SK-N-DZ (cell line): Measurements from ENCODE around the gene SYT4.

Source experiments
- DNase-seq: peaks from one replicate; pipeline ENCODE4 v3.0.0-alpha.2; 2015; ENCODE audit warnings: low spot score

The SYT4 gene

DNA sequence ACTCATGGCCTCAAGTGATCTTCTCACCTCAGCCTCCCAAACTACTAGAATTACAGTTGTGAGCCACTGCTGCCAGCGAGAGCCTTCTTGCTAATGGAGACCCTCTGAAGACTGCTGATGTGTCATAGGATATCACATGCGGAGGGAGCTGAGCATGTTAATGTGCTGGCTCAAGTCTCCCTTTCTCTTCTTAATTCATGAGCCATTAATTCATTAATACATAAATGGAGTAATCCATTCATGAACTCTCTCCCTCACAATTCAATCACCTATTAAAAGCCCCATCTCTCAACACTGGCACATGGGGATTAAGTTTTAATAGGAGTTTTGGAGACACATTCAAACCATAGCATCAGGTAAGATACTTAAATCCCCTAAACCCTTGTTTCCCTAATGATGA is 54.8 kb downstream of the SYT4 start:
- DNase-seq, result no peak

DNA sequence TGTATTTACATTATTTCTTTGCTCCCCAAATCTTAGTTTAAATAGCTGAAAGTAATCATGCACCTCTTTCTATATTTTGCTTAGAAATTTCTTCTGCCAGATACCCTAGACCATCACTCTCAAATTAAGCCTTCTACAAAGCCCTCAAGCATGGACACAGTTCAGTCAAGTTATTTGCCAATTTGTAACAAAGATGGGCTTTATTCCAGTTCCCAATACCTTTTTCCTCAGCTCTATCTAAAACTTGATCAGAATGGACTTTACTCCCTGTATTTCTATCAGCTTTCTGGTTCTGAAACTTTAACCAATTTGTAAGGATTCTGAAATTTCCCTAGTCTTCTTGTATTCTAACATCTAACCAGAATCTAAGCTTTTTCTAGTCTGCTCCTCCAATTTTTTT is 56.6 kb downstream of the SYT4 start:
- DNase-seq, result no peak
